ENCODE results near the gene SEC14L2.
"Not testable (repeated sequence)": the region's sequence is repeated elsewhere in the genome, so short reads cannot be mapped to it uniquely, and the experiment has no call there.

The SEC14L2 gene

DNA sequence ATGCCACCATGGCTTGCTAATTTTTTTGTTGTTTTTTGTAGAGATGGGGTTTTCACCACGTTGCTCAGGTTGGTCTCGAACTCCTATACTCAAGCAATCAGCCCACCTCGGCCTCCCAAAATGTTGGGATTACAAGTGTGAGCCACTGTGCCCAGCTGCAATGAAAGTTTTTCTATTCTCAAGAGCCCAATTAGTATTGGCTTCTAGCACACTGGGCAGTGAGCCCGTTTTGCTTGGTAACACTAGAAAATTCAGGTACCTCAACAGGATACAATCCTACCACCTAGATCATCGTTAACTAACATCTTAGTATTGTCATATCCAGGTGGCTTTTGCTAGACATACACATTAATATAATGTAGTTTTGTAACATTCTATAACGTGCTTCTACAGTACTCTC is 56.0 kb downstream of the SEC14L2 start:
- CTCF ChIA-PET = interaction anchor here (1.2 kb wide), 1 partner anchor 18 kb away, joined by 3 read pairs; no protein-coding TSS in a partner anchor
- Mint-ChIP-seq H3K27me3 (peaks cover 62% of the 10 kb centered on the region), H3K4me3 (no peak overlapping the region), H3K4me1 (no peaks in the 10 kb centered on the region), H3K36me3 (no peaks in the 10 kb centered on the region), H3K9me3 (no peaks in the 10 kb centered on the region), H3K27ac (no peak overlapping the region)
- DNase-seq = no peak

DNA sequence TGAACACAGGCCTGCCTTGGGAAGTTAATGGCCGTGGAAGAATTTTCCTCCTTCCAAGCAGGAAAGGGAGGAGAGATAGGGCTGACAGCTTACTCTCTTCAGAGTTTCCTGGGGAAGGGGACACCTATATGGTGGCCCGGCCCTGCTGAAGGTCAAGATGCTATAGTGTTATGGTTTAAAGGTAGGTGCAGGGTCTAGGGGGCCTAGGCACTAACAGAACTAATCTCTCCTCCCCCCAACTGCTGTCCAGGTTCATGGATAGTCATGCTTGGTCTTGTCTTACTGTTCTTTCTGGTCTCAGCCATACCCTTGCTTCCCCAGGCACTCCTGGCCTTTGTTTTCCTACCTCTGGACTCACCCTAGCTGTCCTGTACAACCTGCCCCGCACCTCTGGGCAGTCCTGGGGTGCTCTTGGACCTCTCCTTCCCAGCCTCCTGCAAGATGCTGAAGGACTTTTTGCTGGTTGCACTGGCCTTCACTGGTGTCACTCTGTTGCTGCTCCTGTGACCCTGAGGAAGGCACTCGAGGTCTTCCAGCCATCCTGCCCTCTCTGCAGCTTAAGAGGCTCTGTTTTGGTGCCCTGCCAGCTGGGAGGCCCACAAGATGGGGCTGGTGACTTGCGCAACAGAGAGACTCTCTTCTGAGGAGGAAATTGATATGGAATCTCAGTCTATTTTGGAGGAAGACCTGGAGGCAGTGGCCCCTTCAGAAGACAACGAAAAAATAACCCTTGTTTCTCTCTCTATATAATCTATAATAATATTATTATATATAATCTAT is 57.1 kb downstream of the SEC14L2 start:
- Mint-ChIP-seq H3K27ac (no peak overlapping the region), H3K27me3 (peaks cover 63% of the 10 kb centered on the region), H3K4me3 (no peak overlapping the region), H3K4me1 (peaks cover under 1% of the 10 kb centered on the region), H3K9me3 (no peaks in the 10 kb centered on the region), H3K36me3 (no peaks in the 10 kb centered on the region)
- peak; percentile 56 for DNase-seq
- CTCF ChIA-PET = interaction anchor here (1.2 kb wide), 1 partner anchor 19 kb away, joined by 3 read pairs; no protein-coding TSS in a partner anchor

DNA sequence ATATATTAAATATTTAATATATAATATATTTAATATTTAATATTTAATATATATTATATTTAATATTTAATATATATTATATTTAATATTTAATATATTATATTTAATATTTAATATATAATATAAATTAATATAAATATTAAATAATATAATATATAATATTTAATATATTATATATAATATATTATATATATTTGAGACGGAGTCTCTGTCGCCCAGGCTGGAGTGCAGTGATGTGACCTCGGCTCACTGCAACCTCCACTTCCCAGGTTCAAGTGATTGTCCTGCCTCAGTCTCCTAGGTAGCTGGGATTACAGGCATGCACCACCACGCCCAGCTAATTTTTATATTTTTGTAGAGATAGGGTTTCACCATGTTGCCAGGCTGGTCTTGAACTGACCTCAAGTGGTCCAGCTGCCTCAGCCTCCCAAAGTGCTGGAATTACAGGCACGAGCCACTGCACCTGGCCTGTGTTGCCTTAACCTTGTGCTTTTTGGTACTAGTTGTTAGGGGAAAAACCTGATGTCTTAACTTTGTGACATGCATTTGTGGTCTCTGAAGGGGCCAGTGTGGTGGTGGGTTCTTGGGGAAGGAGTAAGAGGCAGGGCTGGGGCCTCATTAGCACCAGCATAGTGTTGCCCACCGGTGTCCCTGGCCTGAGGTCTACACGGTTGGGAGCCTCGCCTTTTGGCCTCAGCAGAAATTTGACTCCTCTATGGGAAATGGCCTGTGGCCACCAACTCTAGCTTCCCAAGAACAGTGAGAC is 58.4 kb downstream of the SEC14L2 start:
- Mint-ChIP-seq H3K9me3 (no peaks in the 10 kb centered on the region), H3K27me3 (peaks cover 53% of the 10 kb centered on the region), H3K27ac (no peak overlapping the region)

DNA sequence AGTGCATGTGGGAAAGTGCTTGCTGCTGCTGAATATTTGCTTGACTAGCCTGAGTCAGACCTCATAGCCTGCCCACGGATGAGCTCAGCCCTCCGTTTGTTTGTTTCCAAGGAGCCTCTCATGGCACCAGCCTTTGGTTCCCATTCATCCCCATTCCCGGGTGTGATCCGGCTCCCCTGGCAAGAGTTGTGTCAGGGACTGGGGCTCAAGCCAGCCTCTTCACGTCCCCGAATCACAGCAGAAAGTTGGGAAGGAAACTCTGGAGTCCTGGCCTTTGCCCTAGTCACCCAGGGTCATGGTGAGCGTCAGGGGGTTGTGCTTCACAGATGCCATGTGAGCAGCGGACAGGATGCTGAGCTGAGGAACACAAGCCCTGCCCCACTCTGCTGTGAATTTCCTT is 61.2 kb downstream of the SEC14L2 start:
- no peaks in the 10 kb centered on the region for H3K36me3 Mint-ChIP-seq
- CTCF ChIA-PET = interaction anchor here (0.6 kb wide), 1 partner anchor 527 kb away, joined by 3 read pairs; no protein-coding TSS in a partner anchor
- no peaks in the 10 kb centered on the region for H3K9me3 Mint-ChIP-seq
- peaks cover 37% of the 10 kb centered on the region for H3K27me3 Mint-ChIP-seq
- H3K4me3 Mint-ChIP-seq = no peak overlapping the region
- H3K27ac Mint-ChIP-seq = no peak overlapping the region
- DNase-seq = no peak
- peaks cover 4% of the 10 kb centered on the region for H3K4me1 Mint-ChIP-seq

More for the DNA sequence above, 58.4 kb downstream of the SEC14L2 start:
- Mint-ChIP-seq H3K4me1 (peaks cover 4% of the 10 kb centered on the region), H3K36me3 (no peaks in the 10 kb centered on the region), H3K4me3 (no peak overlapping the region)
- CTCF ChIA-PET = no interaction called here
- no peak for DNase-seq

DNA sequence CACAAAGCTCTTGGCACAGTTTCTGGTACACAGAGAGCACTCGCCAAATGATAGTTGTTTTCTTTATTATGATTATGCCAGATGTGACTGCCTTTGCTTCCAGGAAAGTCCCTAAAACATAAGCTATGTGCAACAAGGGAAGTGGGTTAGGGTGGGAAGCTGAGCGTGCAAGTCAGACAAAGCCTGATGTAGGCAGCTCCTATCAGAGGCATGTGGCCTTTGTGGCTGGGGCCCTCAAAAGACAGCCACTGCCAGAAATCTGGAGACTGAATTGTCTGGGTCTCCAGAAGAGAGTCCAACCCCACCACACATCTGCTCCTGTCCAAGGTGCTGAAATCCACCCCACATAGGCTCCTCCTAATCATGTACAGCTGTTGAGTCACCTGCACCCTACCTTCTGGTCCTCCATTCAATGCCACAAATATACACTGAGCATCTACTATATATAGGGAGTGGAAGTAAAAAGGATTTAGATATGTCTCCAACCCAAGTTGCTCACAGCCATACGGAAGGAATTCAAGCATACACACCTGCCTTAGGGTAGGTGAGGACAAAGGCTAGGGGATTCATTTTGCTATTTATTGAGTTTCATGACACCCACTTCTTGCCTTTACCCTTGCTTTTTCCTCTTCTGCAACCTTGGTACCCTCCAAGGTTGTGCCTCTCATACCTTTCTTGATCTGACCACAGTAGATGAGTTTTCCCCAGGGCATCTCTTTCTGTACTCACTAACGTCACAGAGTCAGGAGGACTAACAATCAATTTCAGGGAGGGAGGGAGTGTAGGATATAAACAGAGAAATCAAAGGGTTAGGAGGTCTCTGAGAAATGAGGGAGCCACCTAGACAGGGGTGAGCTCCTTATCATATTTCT is 62.6 kb downstream of the SEC14L2 start:
- CTCF ChIA-PET = no interaction called here
- Mint-ChIP-seq H3K27me3 (peaks cover 38% of the 10 kb centered on the region), H3K36me3 (no peaks in the 10 kb centered on the region), H3K4me3 (no peak overlapping the region), H3K4me1 (peaks cover 4% of the 10 kb centered on the region), H3K9me3 (no peaks in the 10 kb centered on the region), H3K27ac (no peak overlapping the region)
- peak; percentile 63 for DNase-seq

DNA sequence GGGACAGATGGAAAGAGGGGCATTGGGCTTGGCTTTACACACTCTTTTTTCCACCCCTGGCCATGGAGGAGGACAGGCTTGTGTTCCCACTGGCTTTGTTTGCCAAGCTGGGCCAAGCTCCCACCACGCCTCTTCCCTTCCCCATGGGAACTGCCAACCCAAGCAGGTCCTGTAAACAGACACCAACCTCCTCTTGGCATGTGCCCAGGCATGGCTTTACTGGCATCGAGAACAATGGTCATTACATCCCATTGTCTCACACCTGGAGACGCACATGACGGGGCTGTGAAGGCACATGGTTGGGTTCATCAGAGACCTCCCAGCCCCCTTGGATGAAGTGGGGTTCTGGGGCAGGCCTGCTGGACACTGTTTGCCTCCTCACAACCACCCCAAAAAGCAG is 63.3 kb downstream of the SEC14L2 start:
- Mint-ChIP-seq H3K27ac (no peak overlapping the region), H3K27me3 (peaks cover 45% of the 10 kb centered on the region), H3K9me3 (no peaks in the 10 kb centered on the region), H3K4me1 (peaks cover 4% of the 10 kb centered on the region), H3K4me3 (no peak overlapping the region), H3K36me3 (no peaks in the 10 kb centered on the region)
- CTCF ChIA-PET = no interaction called here
- DNase-seq = no peak

DNA sequence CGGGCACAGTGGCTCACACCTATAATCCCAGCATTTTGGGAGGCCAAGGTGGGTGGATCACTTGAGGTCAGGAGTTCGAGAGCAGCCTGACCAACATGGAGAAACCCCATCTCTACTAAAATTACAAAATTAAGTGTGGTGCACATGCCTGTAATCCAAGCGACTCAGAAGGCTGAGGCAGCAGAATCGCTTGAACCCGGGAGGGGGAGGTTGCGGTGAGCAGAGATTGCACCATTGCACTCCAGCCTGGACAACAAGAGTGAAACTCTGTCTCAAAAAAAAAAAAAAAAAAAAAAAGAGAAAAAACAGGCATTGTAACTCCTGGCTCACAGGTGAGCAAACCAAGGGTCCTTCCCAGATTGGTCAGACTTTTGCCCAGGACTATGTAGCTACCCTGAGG is 63.7 kb downstream of the SEC14L2 start:
- H3K4me1 Mint-ChIP-seq, H3K4me3 Mint-ChIP-seq, CTCF ChIA-PET, DNase-seq, H3K9me3 Mint-ChIP-seq, H3K27ac Mint-ChIP-seq, H3K36me3 Mint-ChIP-seq: not testable (repeated sequence)
- peaks cover 46% of the 10 kb centered on the region for H3K27me3 Mint-ChIP-seq

DNA sequence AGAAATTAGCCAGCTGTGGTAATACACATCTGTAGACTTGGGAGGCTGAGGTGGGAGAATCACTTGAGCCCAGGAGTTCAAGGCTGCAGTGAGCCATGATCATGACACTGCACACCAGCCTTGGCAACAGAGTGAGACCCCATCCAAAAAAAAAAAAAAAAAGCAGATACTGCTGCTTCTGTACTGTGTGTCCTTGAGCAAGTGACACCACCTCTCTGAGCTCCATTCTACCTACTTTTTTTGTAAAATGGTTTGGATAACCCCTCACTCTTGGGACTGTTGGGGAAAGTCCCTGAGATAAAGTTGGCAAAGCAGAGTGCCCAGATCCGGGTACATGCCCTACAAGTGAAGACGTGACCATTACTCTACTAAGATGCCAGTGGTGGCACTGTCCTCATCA is 72.3 kb downstream of the SEC14L2 start:
- Mint-ChIP-seq H3K9me3 (no peaks in the 10 kb centered on the region), H3K27ac (no peak overlapping the region), H3K4me1 (peaks cover 9% of the 10 kb centered on the region), H3K27me3 (peaks cover 62% of the 10 kb centered on the region), H3K36me3 (no peaks in the 10 kb centered on the region), H3K4me3 (no peak overlapping the region)
- no peak for DNase-seq
- CTCF ChIA-PET = no interaction called here

DNA sequence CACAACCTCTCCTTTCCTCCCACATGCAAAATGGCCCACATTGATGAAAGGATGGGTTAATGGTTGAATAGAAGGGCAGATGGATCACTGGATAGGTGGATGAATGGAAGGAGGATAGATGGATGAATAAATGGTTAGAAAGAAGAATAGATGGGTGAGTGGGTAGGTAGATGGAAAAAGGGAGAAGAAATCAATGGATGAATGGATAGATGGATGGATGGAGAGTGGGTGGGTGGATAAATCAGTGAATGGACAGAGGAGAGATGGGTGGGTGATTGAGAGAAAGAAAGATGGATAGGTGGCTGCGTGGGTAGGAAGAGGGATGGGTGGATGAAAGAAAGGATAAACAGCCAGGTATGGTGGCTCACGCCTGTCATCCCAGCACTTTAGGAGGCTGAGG is 73.8 kb downstream of the SEC14L2 start:
- Mint-ChIP-seq H3K36me3 (no peaks in the 10 kb centered on the region), H3K9me3 (no peaks in the 10 kb centered on the region), H3K4me1 (peaks cover 9% of the 10 kb centered on the region), H3K4me3 (no peak overlapping the region), H3K27ac (no peak overlapping the region), H3K27me3 (peaks cover 57% of the 10 kb centered on the region)
- DNase-seq = no peak
- CTCF ChIA-PET = no interaction called here

DNA sequence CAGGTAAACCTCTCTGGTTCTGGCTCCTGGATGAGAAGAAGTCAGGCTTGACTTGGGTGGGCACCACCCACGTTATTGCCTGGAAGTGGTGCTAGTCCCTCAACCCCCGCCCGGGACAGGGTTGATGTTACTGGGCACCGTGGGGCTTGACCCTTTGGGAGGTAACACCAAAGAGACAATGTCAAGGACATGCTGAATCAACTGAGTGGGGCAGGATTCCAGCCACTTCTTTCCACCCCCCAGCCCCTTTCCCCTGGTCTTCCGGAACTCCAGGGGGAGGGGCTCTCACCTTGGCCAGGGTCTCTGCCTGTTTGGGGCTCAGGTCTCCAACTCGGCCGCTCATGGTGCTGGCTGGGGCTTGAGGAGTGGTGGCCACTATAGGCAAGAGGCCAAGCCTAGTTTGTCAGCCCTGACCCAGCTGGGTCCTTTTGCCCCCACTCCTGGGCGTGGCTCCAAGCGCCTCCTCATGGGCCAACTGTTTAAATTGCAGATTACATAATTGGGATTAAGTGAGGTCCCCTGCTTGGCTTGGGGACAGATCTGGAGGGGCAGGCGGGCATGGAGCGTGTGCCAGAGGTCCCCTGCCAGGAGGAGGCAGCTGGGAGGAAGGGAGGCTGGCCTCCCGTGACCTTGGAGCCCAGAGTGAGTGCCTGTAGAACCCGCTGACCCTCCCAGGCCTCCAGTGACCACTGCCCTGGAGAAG is 74.9 kb downstream of the SEC14L2 start, which contains the start of gene SEC14L3:
TSS of gene SEC14L3 (minus strand) at position 402 of the 703 bp plus-strand sequence. CDS start at position 343, 59 bp downstream.
- no peak for DNase-seq
- no peak within 1 kb of the TSS for H3K4me3 Mint-ChIP-seq
- peaks cover 9% of the 10 kb centered on the region for H3K4me1 Mint-ChIP-seq
- H3K27me3 Mint-ChIP-seq = peaks cover 57% of the 10 kb centered on the region
- no peaks in the 10 kb centered on the region for H3K9me3 Mint-ChIP-seq
- no peak within 1 kb of the TSS for H3K27ac Mint-ChIP-seq
- H3K36me3 Mint-ChIP-seq = no peaks in the 10 kb centered on the region
- CTCF ChIA-PET = no interaction called here

DNA sequence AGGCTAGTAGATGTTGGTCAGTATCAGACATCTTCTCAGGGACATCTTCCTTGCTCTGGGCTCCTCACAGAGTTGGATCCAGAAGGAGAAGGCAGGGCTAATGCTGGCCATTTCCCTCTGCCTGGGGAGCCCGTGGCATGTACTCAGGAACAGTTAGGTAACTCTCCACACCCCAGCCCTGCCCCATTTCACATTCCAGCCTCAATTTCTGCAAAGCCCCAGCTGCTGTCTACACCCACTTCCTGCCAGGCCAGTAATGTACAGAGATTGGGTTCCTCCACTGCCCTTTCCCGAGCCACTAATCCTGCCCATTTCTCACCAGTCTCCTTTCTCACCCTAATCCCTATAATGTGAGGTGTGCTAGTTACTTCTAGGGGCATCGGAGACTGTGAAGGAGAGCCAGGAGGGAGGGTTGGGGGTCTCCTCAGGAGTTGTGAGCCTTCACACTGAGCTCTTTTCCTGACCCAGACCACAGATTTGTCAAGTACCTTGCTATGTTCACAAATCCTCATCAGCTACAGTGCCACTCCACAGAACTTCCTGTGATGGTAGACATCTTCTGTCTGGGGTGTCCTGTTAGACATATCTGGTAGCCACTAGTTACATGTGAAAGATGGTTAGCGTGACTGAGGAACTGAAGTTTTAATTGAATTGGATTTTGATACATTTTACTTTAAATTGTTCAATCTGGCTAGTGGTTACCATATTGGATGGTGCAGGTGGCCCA is 76.3 kb downstream of the SEC14L2 start:
- Mint-ChIP-seq H3K36me3 (no peaks in the 10 kb centered on the region), H3K4me1 (peaks cover 9% of the 10 kb centered on the region), H3K4me3 (no peak overlapping the region), H3K27me3 (peaks cover 62% of the 10 kb centered on the region), H3K9me3 (no peaks in the 10 kb centered on the region), H3K27ac (no peak overlapping the region)
- CTCF ChIA-PET = interaction anchor here (0.6 kb wide), 1 partner anchor 10 kb away, joined by 3 read pairs; no protein-coding TSS in a partner anchor
- DNase-seq = no peak

DNA sequence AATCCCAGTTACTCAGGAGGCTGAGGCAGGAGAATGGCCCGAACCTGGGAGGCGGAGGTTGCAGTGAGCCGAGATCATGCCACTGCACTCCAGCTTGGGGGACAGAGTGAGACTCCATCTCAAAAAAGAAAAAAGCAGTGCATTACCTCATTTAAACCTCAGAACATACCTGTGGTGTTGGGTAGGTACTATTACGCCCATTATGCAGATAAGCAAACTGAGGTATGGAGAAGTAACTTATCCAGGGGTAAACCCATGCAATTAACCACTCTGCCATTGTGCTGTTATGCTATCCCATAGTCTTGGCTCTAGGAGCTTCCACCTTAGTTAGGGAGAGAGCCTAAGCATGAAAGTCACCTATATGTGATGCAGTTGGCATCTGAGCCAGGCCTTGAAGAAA is 77.3 kb downstream of the SEC14L2 start:
- no peak for DNase-seq
- Mint-ChIP-seq H3K9me3 (no peaks in the 10 kb centered on the region), H3K36me3 (no peaks in the 10 kb centered on the region), H3K4me1 (peaks cover 9% of the 10 kb centered on the region), H3K27ac (no peak overlapping the region), H3K4me3 (no peak overlapping the region), H3K27me3 (peaks cover 55% of the 10 kb centered on the region)
- CTCF ChIA-PET = interaction anchor here (1.2 kb wide), 1 partner anchor 12 kb away, joined by 3 read pairs; no protein-coding TSS in a partner anchor

Data from activated naive CD4-positive, alpha-beta T cell treated with anti-CD3 and anti-CD28 coated beads, Interleukin-2, amount 10 ng/mL, durations not matched to agents 7 days and 5 days (primary cell).